ENCODE measurements around the gene CNPY4. TPM values are rescaled to one million over a fixed set of nuclear protein-coding genes. Genes with fewer than 3 reads are reported as not detected.

The CNPY4 gene
- total RNA-seq, 2 donors from 2014 or later, result 11.1 to 18.8 TPM

DNA sequence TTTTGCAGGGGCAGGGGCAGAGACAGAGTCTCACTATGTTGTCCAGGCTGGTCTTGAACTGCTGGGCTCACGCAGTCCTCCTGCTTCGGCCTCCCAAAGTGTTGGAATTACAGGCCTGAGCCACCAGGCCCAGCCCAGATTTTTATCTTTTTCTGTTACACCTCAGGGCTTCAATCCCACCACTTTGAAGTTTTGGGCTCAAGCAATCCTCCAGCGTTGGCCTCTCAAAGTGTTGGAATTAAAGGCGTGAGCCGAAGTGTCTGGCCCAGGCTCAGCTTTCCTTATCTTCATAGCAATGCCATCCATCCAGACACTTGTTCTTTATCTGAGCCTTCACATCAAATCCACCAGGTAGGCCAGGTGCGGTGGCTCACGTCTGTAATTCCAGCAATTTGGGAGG lies 4.4 kb upstream of the CNPY4 start:
- Mint-ChIP-seq H3K4me3 (no peak overlapping the region), H3K27me3 (ENCODE audit: low read depth) (no peaks in the 10 kb centered on the region), H3K27ac (no peak overlapping the region), H3K36me3 (ENCODE audit: insufficient read depth in 2 of 2) (peaks cover 2 to 5% of the 10 kb centered on the region in 2 donors), H3K9me3 (no peaks in the 10 kb centered on the region), H3K4me1 (ENCODE audit: low read depth) (peaks cover 17% of the 10 kb centered on the region)
- no peak for ATAC-seq (replicated peaks in 1 of 2)
- DNase-seq, result no peak

DNA sequence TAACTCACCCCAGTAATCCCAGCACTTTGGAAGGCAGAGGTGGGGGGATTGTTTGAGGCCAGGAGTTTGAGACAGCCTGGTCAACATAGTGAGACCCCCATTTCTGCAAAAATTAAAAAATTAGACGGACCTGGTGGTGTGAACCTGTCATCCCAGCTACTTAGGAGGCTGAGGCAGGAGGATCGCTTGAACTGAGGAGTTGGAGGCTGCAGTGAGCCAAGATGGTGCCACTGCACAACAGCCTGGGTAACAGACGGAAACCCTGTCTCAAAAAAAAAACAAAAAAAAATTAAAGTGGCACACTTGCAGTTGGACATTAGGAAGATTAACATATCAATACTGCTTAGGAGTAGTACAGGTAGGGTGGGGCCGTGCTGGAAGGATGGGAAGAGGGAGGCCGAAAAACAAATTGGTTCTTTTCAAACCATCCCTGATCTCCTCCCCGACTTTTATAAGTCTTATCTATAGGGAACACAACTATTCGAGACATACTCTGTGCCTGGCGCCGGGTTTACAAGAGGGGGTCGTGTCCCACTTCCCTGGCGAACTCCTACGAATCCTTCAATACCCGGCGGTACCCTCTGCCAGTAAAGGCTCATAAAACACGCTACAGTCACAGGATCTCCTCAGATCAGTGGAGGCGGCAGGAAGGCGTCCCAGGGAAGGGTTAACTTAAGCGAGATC lies 904 bp upstream of the CNPY4 start:
- H3K4me1 Mint-ChIP-seq (ENCODE audit: low read depth), result peaks cover 24% of the 10 kb centered on the region
- no peaks in the 10 kb centered on the region for H3K9me3 Mint-ChIP-seq
- no peak for ATAC-seq (replicated peaks in 1 of 2)
- peak overlapping the region; percentile 99 for H3K27ac Mint-ChIP-seq
- H3K4me3 Mint-ChIP-seq, result peak overlapping the region; percentile 88 to 96
- peaks cover 0 to 2% of the 10 kb centered on the region in 2 donors for H3K36me3 Mint-ChIP-seq (ENCODE audit: insufficient read depth in 2 of 2)
- no peak for DNase-seq
- H3K27me3 Mint-ChIP-seq (ENCODE audit: low read depth), result no peaks in the 10 kb centered on the region

DNA sequence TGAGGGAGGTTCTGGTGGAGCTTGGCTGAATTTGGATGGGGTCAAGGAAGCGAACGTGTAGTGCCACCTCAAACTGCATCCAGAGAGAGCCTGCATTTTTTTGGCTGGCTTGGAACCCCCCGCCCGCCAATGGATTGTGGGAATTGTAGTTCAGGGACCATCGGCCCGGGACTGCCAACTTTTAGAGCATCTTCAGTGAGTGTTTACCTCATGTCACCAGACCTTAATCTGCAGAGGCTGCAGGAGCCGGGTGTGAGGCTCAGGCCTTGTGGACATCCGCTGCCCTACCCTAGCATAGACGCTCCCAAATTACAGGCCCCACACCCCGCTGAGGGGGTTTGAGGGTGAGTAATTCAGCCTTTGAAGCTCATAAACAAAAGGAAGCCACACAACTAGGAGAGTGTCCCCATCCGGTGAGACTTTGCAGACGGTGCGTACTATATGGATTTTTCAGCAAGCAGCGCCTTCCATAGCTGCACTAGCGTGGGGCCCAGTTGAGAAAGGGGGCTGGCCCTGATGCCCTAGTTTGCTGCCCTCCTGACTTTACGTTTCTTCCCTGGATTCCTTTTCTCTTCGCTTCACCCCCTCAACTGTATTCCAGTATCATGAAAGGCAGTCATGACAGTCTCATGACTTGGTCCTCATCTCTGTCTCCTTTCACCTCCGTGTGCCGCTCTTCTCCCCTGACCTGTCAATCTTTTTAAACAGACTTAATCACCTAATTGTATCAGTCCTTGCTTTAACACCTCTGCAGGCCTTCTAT lies 717 bp downstream of the CNPY4 start:
- H3K9me3 Mint-ChIP-seq, result no peaks in the 10 kb centered on the region
- H3K4me1 Mint-ChIP-seq (ENCODE audit: low read depth), result peaks cover 31% of the 10 kb centered on the region
- H3K27me3 Mint-ChIP-seq (ENCODE audit: low read depth), result no peaks in the 10 kb centered on the region
- DNase-seq, result peak; percentile 71 to 73
- peak overlapping the region; percentile 99 for H3K27ac Mint-ChIP-seq
- peak; percentile 73 to 74 for ATAC-seq (replicated peaks in 1 of 2)
- no peaks in the 10 kb centered on the region for H3K36me3 Mint-ChIP-seq (ENCODE audit: insufficient read depth in 2 of 2)
- H3K4me3 Mint-ChIP-seq, result peak overlapping the region; percentile 88 to 96

DNA sequence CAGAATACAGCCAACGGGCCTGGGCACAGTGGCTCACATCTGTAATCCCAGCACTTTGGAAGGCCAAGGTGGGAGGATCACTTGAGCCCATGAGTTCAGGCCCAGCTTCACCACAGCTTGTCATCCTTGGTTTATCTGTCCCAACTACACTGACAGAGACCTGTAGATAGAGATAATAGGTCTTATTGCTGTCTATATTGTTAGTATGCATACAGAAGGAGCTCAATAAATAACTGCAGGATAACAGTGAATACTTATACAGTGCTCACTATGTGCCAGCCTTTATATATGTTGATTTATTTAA lies 1.3 kb downstream of the CNPY4 start:
- DNase-seq (no peak), ATAC-seq (replicated peaks in 1 of 2) (no peak)
- peak overlapping the region; percentile 47 for H3K27ac Mint-ChIP-seq
- H3K4me1 Mint-ChIP-seq (ENCODE audit: low read depth), result peaks cover 35% of the 10 kb centered on the region
- no peaks in the 10 kb centered on the region for H3K9me3 Mint-ChIP-seq
- no peaks in the 10 kb centered on the region for H3K27me3 Mint-ChIP-seq (ENCODE audit: low read depth)
- no peaks in the 10 kb centered on the region for H3K36me3 Mint-ChIP-seq (ENCODE audit: insufficient read depth in 2 of 2)
- H3K4me3 Mint-ChIP-seq, result peak overlapping the region; percentile 88 to 96

DNA sequence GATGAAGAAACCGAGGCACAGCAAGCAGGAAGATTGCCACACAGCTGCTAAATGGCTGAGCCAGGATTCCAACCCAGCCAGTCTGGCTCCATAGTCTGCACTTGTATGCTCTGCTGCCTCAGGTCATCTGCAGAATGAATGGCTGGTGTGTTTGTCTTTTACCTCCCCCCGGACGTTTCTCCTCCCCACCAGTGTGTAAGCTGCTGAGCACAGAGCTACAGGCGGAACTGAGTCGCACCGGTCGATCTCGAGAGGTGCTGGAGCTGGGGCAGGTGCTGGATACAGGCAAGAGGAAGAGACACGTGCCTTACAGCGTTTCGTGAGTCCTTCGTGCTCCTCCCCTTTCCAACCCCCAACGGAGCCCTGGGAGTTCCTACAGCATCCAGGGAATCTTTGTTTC lies 2.6 kb downstream of the CNPY4 start:
- Mint-ChIP-seq H3K27me3 (ENCODE audit: low read depth) (no peaks in the 10 kb centered on the region), H3K9me3 (no peaks in the 10 kb centered on the region), H3K4me3 (no peak overlapping the region), H3K27ac (no peak overlapping the region), H3K36me3 (ENCODE audit: insufficient read depth in 2 of 2) (peaks cover 0 to 3% of the 10 kb centered on the region in 2 donors), H3K4me1 (ENCODE audit: low read depth) (peaks cover 43% of the 10 kb centered on the region)
- no peak for DNase-seq
- ATAC-seq (replicated peaks in 1 of 2), result no peak

DNA sequence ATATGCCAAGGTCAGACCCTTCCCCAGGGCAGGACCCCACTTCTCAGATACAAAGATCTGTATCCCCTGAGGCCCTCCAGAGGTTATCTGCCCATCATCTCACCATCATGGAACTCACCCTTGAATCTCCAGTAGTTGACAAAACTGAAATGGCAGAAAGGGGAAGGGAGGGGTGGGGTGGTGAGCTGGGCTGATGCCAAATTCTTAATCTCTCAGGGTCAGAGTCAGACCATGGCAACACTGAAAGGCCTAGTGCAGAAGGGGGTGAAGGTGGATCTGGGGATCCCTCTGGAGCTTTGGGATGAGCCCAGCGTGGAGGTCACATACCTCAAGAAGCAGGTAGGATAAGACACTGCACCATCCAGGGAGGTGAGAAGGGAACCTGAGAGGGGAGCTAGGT lies 3.1 kb downstream of the CNPY4 start:
- no peak for DNase-seq
- ATAC-seq (replicated peaks in 1 of 2), result no peak
- Mint-ChIP-seq H3K27ac (no peak overlapping the region), H3K4me3 (no peak overlapping the region), H3K27me3 (ENCODE audit: low read depth) (no peaks in the 10 kb centered on the region), H3K4me1 (ENCODE audit: low read depth) (peaks cover 42% of the 10 kb centered on the region), H3K36me3 (ENCODE audit: insufficient read depth in 2 of 2) (peaks cover 0 to 3% of the 10 kb centered on the region in 2 donors), H3K9me3 (no peaks in the 10 kb centered on the region)

DNA sequence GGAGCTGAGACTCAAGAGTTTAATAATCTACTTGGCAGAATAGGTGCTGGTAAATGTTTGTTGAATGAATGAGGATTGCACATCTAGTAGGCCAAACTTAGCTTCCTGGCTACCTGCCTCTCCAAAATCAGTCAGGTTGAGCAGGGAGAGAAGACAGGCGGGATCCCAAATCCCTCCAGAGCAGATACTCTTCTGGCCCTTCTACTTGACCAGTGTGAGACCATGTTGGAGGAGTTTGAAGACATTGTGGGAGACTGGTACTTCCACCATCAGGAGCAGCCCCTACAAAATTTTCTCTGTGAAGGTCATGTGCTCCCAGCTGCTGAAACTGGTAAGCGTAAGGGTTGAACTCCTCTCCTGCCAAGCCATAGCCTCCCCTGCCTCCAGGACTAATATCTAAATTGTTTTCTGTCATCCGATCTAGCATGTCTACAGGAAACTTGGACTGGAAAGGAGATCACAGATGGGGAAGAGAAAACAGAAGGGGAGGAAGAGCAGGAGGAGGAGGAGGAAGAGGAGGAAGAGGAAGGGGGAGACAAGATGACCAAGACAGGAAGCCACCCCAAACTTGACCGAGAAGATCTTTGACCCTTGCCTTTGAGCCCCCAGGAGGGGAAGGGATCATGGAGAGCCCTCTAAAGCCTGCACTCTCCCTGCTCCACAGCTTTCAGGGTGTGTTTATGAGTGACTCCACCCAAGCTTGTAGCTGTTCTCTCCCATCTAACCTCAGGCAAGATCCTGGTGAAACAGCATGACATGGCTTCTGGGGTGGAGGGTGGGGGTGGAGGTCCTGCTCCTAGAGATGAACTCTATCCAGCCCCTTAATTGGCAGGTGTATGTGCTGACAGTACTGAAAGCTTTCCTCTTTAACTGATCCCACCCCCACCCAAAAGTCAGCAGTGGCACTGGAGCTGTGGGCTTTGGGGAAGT lies 5.1 kb downstream of the CNPY4 start:
- Mint-ChIP-seq H3K27me3 (ENCODE audit: low read depth) (no peaks in the 10 kb centered on the region), H3K4me1 (ENCODE audit: low read depth) (peaks cover 38% of the 10 kb centered on the region), H3K4me3 (peak overlapping the region; percentile 97 to 98), H3K9me3 (no peaks in the 10 kb centered on the region), H3K36me3 (ENCODE audit: insufficient read depth in 2 of 2) (peaks cover 0 to 3% of the 10 kb centered on the region in 2 donors), H3K27ac (peak overlapping the region; percentile 98)
- ATAC-seq (replicated peaks in 1 of 2), result no peak
- DNase-seq, result no peak

DNA sequence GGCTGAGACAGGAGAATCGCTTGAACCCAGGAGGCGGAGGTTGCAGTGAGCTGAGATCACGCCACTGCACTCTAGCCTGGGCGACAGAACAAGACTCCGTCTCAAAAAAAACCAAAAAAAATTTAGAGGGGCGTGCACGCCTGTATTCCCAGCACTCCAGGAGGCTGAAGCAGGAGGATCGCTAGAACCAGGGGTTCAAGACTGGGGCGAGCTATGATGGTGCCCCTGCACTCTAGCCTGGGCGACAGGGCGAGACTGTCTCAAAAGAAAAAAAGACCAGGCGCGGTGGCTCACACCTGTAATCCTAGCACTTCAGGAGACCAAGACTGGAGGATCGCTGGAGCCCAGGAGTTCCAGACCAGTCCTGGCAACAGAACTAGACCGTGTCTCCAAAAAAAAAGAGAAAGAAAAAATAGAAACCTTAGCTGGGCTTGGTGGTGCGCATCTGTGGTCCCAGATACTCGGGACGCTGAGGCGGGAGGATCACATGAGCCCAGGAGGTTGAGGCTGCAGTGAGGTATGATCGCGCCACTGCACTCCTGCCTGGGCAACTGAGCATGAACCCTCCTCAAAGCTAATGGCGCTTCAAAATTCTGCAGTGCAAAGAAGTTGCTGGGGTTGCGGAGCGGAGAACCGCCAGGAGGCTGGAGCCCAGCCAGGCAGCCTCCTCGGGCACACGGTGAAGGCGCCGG lies 7.0 kb downstream of the CNPY4 start:
- peak overlapping the region; percentile 98 for H3K27ac Mint-ChIP-seq
- H3K4me3 Mint-ChIP-seq, result peak overlapping the region; percentile 97 to 98
- no peaks in the 10 kb centered on the region for H3K27me3 Mint-ChIP-seq (ENCODE audit: low read depth)
- H3K4me1 Mint-ChIP-seq (ENCODE audit: low read depth), result peaks cover 32% of the 10 kb centered on the region
- peaks cover 0 to 3% of the 10 kb centered on the region in 2 donors for H3K36me3 Mint-ChIP-seq (ENCODE audit: insufficient read depth in 2 of 2)
- H3K9me3 Mint-ChIP-seq, result no peaks in the 10 kb centered on the region
- DNase-seq, result no peak
- peak in 1 of 2 donors; percentile 2 for ATAC-seq (replicated peaks in 1 of 2)

DNA sequence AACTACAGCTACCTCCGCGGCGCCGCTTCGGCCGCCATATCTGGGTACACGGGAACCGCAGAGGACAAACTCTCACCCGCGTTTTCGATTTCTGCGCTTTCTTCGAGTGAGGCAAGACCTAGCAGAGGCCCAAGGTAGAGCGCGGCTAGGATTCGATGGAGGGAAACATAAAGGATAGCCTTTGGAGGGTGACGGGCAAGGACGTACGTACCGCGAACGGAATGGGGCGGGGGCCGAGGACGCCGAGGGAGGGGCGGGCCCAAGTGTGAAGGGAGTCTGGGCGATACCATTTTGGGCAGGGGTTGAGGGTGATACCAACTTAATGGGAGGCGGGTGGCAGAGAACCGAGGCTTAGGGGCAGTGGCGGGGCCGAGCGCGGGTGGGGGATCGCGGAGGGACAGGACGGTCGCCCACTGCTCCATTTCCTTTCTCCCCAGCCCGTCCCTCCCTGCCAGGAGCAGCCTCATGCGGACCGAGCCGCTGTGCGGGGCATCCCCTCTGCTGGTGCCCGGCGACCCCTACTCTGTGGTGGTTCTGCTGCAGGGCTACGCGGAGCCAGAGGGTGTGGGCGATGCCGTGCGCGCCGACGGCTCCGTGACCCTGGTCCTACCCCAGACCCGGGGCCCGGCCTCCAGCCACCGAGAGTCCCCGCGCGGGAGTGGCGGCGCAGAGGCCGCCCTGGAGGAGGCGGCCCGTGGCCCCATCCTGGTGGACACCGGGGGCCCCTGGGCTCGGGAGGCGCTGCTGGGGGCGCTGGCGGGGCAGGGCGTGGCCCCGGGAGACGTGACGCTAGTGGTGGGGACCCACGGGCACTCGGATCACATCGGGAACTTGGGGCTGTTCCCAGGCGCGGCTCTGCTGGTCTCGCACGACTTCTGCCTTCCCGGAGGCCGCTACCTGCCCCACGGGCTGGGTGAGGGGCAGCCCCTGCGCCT lies 7.8 kb downstream of the CNPY4 start, which contains the start of gene MBLAC1:
MBLAC1 (plus strand) TSS at position 37 of the 935 bp plus-strand sequence; CDS start at position 466, 429 bp downstream.
- Mint-ChIP-seq H3K36me3 (ENCODE audit: insufficient read depth in 2 of 2) (peaks cover 0 to 3% of the 10 kb centered on the region in 2 donors), H3K27me3 (ENCODE audit: low read depth) (no peaks in the 10 kb centered on the region), H3K4me1 (ENCODE audit: low read depth) (peaks cover 40% of the 10 kb centered on the region), H3K4me3 (peak within 1 kb of the TSS; percentile 97 to 98), H3K27ac (peak within 1 kb of the TSS; percentile 98), H3K9me3 (no peaks in the 10 kb centered on the region)
- peak; percentile 78 to 79 for ATAC-seq (replicated peaks in 1 of 2)
- peak; percentile 93 for DNase-seq

DNA sequence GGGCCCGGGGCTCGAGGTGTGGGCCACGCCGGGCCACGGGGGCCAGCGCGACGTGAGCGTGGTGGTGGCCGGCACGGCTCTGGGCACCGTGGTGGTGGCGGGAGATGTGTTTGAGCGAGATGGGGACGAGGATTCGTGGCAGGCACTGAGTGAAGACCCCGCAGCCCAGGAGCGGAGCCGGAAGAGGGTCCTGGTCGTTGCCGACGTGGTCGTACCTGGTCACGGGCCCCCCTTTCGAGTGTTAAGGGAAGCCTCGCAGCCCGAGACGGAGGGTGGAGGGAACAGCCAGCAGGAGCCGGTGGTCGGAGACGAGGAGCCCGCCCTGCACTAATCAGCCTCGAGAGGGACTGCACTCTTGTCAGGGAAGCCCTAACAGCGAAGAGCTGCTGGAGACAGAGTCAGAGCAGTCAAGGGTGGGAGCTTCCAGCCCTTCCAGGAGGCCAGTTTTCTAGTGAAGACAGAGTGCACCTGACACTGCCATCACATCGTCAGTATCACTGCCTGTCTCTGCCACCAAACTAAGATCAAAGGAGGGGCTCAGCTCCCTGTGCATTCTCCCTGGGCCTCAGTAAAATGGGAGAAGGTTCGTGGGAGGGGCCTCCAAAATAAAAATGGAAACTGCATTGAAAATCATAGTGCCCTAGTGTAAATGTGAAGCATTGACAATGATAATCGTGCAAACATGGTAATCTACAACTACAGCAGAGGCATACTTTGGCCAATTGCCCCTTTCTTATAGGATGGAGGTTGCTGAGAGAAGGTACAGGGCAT lies 8.6 kb downstream of the CNPY4 start:
- Mint-ChIP-seq H3K4me1 (ENCODE audit: low read depth) (peaks cover 48% of the 10 kb centered on the region), H3K4me3 (peak overlapping the region; percentile 86 to 97), H3K27me3 (ENCODE audit: low read depth) (no peaks in the 10 kb centered on the region), H3K9me3 (no peaks in the 10 kb centered on the region), H3K36me3 (ENCODE audit: insufficient read depth in 2 of 2) (peaks cover 0 to 3% of the 10 kb centered on the region in 2 donors), H3K27ac (no peak overlapping the region)
- peak in 1 of 2 donors; percentile 0 for ATAC-seq (replicated peaks in 1 of 2)
- peak; percentile 34 to 41 for DNase-seq

DNA sequence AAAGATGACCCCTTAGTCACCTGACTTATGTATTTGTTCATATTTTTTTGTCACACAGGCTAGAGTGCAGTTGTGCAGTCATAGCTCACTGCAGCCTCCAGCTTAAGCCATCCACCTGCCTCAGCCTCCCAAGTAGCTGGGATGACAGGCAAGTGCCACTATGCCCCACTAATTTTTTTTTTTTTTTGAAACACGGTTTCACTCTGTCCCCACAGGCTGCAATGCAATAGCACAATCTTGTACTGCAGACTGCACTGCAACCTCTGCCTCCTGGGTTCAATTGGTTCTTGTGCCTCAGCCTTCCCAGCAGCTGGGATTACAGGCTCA lies 9.2 kb downstream of the CNPY4 start:
- DNase-seq, result no peak
- Mint-ChIP-seq H3K9me3 (no peaks in the 10 kb centered on the region), H3K4me1 (ENCODE audit: low read depth) (peaks cover 48% of the 10 kb centered on the region), H3K36me3 (ENCODE audit: insufficient read depth in 2 of 2) (peaks cover 0 to 3% of the 10 kb centered on the region in 2 donors), H3K4me3 (peak overlapping the region; percentile 86 to 97), H3K27me3 (ENCODE audit: low read depth) (no peaks in the 10 kb centered on the region), H3K27ac (no peak overlapping the region)
- no peak for ATAC-seq (replicated peaks in 1 of 2)
